Hepatic stellate cell (primary cell): Measurements from ENCODE around the gene TNFAIP2.
A peak's percentile ranks its signal among the peaks of the same experiment; 100 is the strongest.
"Not testable (repeated sequence)": the region's sequence is repeated elsewhere in the genome, so short reads cannot be mapped to it uniquely, and the experiment has no call there.

Source experiments
- DNase-seq: peaks from one replicate; pipeline ENCODE4 v3.0.0; 2011; ENCODE audit warnings: low spot score

TNFAIP2 gene

DNA sequence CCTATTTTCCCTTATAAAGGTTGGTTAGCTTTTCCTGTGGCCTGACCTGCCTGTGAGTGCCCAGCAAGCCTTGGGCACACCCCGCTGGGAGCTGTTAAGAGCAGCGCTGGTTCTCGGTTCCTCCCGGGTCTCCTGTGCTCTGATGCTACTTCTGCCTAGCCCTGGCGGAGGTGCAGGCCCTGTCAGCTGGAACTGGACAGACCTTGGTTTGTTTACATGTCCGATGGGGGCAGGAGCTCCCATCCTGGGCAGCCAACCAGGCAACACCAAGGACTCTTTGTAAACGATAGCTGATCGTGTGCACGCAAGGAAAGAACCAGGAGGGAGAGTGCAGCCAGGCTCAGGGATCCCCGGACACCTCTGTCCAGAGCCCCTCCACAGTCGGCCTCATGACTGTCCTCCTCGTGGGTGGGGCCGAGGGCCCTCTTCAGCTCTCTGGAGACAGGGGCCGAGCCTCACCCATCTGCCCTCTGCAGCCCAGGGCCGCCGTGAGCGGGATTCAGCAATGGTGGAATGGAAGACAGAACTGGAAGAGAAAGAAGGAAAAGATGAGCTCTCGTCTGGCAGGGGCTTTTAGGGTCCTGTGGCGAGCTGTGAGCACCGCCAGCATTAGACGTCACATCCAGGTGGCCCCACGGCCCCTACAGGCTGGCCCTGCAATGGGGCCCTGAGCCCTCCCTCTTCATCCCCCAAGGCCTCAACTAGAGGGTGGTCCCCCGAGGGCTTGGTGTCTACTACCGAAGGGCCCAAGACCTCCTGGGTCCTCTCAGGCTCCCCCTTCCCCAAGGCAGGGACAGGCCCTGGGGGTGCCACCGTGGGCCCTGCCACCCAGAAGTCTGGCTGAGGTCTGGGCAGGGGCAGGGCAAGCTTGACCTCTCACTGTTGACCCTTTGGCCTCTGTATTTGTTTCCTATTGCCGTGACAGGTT lies 12.3 kb downstream of the TNFAIP2 start:
- DNase-seq = no peak

DNA sequence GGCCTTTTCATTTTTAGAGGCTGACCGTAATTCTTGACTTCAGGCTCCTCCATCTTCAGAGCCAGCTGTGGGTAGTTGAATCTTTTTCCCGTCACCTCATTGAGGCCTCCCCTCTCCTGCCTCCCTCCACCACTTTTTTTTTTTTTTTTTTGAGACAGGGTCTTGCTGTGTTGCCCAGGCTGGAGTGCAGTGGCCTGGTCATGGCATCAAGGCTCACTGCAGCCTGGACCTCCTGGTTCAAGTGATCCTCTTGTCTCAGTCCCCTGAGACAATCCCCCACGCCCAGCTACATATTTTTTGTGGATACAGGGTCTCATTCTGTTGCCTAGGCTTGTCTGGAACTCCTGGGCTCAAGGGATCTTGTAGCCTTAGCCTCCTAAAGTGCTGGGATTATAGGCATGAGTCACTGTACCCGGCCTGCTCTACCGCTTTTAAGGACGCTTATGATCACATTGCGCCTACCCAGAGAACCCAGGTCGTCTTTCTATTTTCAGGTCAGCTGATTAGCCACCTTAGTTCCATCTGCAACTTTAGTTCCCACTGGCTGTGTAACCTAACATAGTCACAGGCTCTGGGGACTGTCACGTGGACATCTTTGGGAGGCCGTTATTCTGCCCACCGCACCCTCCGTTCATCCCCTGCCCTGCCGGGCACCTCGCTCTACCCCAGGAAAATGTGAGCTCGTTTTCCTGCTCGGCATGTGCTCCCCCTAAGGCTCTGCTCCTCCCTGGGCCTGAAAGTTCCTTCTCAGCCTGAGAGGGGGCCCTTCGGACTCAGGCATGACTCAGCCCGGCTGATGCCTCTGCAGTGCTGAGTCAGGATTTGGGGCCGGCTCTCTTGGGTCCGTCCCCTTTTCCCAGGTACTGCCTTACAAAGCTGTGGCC lies 13.4 kb downstream of the TNFAIP2 start:
- peak; percentile 79 for DNase-seq

DNA sequence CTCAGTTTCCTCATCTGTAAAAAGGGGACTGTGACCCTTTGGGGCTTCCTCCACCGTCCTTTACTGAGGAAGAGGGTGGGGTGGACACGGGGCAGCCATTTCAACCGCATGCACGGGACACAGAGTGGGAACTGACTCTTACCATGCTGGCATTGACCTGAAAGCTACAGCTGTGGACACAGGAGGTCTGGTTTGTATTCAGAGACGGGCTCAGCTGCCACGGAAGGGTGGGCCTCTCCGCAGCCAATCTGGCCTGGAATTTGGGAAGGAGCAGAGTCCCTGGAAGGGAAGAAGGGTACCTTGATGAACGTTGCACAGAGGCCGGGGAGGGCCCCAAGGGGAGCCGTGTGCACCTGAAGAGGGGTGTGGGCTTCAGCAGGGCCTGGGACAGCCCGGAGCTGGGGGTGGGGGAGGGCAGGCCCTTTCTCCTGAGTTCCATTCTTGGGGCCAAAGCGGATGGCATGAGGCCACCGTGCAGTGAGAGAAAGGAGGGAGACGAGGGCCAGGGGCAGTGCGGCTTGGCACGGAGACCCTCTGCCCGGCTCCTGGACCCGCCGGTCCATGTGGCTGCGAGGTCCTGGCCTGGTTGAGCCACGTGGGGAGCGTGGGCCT lies 14.5 kb downstream of the TNFAIP2 start:
- DNase-seq = no peak

GRCh38 chr14:103138301-103139131 lies 15.3 kb downstream of the TNFAIP2 start:
- DNase-seq = no peak

GRCh38 chr14:103139132-103140025 lies 16.1 kb downstream of the TNFAIP2 start:
- DNase-seq = no peak

DNA sequence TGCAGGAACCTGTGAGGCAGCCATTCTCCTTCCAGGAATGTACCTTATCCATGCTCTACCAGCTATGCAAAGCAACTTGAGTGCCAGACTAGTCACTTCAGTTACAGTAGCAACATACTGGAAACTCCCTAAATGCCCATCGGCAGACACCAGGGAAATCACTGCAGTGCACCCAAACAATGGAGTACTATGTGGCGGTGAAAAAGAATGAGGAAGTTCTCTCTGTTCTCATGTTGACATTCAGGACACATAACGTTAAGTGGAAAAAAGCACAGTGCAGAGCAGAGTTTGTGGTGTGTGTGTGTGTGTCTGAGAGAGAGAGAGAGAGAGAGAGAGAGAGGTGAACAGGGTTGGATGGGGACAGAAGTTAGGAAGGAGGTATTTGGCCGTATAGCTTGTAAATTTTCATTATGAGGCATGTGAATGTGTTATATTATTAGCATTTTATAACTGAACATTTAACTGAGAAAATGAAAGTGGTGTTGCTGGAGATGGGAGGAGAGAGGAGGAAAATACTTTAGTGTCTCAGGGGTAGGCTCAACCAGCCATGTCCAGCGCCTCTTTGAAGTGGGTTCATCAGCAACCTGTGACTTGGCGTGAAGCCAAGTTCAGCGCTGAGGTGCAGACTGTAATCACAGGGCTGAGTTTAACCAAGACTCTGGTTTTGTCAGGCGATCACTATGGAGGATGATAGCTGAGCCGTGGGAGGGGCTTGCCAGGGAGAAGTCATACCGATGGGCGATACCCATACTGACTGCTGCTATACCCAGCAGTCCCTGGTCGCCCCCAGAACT lies 17.3 kb downstream of the TNFAIP2 start:
- no peak for DNase-seq

GRCh38 chr14:103141117-103141796 lies 18.0 kb downstream of the TNFAIP2 start:
- DNase-seq = peak; percentile 68

DNA sequence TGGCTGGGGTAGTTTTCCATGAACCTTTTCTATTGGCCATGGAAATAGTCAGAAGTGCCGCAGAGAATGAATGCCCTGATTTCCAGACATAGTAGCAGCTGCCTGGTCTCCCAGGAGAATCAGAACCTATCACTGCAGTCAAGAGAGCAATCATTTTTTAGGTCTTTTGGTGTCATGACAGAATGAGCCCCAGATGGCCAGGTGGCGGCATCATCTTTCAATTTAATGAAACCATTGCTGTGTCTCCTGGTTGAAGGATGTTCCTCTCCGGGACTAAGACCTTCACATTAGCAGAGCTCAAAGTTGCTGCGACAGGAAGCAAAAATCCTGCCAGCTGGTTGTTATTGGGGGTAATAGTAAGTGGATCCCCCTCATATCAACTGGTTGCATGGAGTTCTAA lies 18.8 kb downstream of the TNFAIP2 start:
- DNase-seq = no peak

DNA sequence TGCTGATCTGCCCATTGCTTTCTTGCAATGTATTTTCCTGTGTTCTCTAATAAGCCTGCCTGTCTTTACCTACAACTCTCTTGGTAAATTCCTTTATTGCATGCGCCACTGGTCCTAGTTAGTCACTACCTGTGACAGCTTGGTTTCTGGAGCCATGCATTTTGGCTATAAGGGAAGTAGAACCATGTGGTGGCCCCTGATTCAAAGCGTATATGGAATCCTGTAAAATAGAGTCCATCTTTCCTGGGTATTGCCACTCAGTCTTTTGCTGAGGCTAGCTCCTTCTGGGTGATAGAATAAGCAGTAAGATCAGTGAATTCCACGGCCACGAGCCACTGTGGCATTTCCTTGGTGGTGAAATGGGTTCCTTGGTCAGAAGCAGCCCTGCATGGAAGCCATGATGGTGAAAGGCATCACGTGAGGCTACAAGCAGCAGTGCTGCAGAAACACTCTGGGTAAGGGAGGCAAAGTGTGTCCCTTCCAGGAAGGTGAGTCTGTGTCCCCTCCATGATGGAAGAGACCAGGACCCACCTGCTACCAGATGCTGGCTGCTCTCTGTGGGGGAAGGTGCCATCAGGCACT lies 19.6 kb downstream of the TNFAIP2 start:
- no peak for DNase-seq

- DNase-seq = no peak
Measured at GRCh38 chr14:103143506-103143905, 20.2 kb downstream of the TNFAIP2 start.

- no peak for DNase-seq
Measured at GRCh38 chr14:103144085-103144484, 20.8 kb downstream of the TNFAIP2 start.

GRCh38 chr14:103146141-103146709 lies 23.0 kb downstream of the TNFAIP2 start:
- DNase-seq = no peak

DNA sequence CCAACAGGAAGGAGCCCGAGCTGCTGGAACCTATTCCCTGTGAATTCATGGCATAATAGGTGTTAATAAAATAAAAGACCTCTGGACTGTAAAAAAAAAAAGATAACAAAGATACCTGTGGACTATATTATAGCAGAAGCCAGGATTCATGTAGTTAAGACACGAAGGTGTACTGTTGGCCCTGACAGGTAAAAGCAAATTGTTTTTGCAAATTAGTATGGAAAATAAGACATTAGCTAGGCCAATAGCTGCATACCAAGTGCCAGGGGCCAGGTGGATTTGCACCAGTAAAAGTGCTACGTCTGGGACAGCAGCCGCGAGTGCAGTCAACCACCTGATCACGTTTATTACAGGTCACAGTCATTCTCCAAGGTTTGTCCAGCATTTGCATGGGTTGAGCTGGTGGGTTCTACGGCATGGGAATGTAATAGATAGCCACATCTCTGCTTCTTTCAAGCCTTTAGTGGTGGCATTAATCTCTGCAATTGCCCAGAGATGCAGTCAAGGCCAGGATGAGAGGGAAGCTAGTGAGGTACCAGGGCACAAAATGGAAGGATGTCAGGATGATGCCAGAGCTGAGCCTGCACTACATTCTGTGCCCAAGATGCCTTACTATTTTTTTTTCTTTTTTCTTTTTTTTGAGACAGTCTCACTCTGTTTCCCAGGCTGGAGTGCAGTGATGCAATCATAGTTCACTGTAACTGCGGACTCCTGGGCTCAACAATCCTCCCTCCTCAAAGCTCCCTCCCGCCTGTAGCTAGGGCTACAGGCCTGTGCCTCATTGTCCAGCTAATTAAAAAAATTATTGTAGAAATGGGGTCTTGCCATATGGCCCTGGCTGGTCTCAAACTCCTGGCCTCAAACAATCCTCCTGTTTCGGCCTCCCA lies 26.3 kb downstream of the TNFAIP2 start:
- DNase-seq = no peak

DNA sequence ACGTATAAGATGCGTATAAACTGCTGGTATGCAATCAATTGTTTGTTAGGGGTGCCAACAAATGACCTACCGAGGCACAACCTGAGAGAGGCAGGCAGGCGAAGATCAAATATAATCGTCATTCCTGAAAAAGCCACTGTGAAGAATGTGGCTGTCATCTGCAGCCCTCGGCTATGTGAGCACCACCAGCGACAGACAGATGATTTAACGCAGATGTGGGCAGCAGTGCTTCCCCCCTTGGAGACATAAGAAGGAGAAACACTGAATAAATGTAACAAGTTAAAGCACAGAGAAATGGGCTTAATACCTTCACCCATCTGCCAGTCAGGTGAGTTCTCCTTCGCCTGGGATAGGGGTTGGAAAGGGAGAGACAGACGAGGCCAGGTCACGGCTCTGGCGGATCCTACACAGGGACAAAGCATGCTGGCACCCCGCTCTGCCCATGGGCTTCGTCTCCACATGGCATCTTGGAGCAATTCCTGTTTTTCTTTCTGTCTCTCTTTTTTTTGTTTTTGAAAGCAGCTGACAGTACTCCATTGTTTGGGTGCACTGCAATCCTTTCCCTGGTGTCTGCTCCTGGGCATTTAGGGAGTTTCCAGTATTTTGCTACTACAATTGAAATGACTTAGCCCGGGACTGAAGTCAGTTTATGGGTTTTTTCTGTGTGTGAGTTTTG lies 28.1 kb downstream of the TNFAIP2 start:
- DNase-seq = no peak

GRCh38 chr14:103155010-103155409 lies 31.7 kb downstream of the TNFAIP2 start:
- DNase-seq = peak; percentile 64

DNA sequence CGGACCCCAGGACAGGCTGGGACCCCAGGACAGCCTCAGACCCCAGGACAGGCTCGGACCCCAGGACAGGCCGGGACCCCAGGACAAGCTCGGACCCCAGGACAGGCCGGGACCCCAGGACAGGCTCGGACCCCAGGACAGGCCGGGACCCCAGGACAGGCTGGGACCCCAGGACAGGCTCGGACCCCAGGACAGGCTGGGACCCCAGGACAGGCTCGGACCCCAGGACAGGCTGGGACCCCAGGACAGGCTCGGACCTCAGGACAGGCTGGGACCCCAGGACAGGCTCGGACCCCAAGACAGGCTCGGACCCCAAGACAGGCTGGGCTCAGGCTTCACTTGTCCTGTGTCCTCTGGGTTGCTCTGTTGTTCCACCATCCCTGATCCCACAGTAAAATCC lies 32.2 kb downstream of the TNFAIP2 start:
- DNase-seq = not testable (repeated sequence)
